HG03442 (cell line): ENCODE measurements around the gene CDK6.

Experiments
- ATAC-seq: cut with Tn5 transposase; IDR thresholded peaks from one replicate; pipeline ENCODE4 v1.9.1; 2021; ENCODE audit warnings: mild to moderate bottlenecking, moderate library complexity; ENCODE audit not compliant: unreplicated experiment

CDK6 gene

DNA sequence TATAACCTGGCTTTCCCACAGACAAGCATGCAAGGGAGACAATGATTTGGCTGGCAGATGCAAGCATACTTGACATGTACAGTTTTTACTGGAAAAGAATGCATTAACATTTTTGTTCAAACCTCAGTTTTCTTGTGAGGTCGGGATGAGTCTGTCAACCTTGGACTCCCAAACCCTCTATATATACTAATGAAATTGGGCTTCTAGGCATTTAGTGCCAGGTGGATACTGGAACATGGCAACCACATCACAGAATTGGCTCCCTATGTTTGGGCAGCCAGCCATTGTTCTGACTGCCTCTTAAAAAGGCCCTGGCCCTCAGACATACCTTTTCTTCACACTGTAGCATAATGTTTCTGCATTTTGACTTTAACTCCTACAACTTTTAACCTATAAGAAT lies 39.1 kb downstream of the CDK6 start:
- no peak for ATAC-seq

DNA sequence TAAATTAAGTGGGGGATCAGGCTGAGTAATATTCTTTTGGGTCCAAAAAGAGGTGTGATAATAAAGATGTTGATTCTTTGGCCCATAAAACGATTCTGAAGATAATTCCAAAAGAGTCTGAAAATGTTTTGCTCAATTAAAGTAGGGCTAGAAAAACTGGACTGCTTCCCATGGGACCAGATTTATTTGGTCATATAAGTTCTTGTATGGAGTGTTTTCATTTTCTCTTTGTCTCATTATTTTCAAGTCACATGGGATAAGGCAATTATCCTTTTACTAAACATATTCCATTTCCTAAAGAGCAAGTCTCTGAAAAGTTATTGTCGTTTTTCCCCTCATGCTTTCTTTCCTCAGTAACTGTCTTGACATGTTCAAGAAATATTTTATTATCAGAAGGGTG lies 41.5 kb downstream of the CDK6 start:
- ATAC-seq, result no peak

GRCh38 chr7:92794391-92794790 lies 42.0 kb downstream of the CDK6 start:
- ATAC-seq, result no peak

DNA sequence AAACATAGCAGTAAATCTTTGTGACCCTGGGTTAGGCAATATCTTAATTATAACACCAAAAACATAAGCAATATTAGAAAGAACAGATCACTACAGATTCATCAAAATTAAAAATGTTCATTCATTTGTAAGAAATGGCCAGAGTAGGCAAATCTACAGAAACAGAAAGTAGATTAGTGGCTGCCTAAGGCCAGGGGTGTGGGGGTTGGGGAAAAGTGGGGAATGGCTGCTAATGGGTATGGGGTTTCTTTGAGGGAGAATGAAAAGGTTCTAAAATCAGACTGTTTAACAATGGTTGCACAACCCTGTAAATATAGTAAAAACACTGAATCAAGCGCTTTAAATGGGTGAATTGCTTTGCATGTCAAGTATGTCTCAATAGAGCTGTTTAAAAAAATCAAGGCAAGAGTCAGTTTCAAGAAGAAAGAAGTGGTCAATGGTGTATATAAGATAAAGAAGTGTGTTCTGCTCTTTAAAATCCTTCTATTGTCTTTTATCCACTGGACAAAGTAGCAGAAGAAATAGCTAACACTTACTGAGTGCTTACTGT lies 42.6 kb downstream of the CDK6 start:
- ATAC-seq, result no peak

DNA sequence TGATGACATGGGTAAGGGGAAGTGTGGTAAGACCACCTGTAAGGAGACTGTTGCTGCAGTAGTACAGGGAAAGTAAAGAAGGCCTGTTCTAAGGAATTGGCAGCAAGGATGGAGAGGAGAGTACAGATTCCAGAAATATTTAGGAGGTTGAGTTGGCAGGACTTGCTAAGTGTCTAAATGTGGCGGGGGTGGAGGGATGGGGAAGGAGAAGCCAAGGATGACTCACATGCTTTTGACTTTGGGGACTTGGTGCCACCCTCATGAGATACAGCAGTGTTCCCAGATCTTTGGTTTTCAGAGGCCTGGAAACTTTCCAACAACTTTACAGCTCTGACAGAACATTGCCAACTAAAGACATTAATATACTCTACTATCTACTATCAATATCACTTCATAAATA lies 45.4 kb downstream of the CDK6 start:
- ATAC-seq, result no peak

- no peak for ATAC-seq
Observed at GRCh38 chr7:92788559-92789183, 47.7 kb downstream of the CDK6 start.

GRCh38 chr7:92785923-92786322 lies 50.5 kb downstream of the CDK6 start:
- ATAC-seq, result no peak

- no peak for ATAC-seq
Observed at GRCh38 chr7:92784935-92785334, 51.4 kb downstream of the CDK6 start.

- no peak for ATAC-seq
Observed at GRCh38 chr7:92783260-92784201, 52.8 kb downstream of the CDK6 start.

DNA sequence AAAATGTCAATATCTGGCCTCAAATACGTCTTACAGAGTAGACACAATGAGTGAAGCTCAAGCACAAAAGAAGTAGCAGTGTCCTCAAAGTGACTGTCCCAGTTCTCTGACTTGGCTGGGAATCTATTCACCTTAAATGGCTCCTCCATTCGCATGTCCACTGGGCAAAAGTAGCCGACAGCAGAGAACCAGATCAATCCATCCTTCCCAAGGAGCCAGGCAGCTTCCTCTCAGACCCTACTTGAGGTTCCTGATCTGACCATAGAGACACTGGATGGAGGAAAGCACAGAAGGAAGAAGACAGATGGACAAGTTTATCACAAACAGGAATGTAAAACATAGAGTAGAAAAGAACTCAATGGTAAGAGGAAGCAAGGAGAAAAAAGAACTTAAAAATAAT lies 53.5 kb downstream of the CDK6 start:
- ATAC-seq, result no peak

DNA sequence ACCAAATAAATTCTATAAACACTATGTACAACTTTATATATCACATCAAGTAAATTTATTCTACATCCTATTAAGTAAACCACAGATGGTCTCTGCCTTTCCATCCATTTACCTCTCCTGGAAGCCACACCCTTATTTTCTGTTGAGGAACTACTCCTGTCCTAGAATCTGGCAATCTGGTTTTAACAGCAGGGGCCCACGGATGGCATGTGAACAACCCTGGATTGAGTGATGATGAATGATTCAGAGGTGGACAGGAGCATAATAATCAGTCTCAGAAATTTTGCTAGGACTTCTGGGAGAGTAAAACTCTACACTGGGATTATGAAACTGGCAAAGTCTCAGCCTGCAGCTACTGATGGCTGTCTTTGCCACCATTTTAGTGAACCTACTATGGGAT lies 54.1 kb downstream of the CDK6 start:
- no peak for ATAC-seq

- no peak for ATAC-seq
Observed at GRCh38 chr7:92781117-92781720, 55.2 kb downstream of the CDK6 start.

- ATAC-seq, result peak; percentile 67
Observed at GRCh38 chr7:92778972-92779371, 57.4 kb downstream of the CDK6 start.

DNA sequence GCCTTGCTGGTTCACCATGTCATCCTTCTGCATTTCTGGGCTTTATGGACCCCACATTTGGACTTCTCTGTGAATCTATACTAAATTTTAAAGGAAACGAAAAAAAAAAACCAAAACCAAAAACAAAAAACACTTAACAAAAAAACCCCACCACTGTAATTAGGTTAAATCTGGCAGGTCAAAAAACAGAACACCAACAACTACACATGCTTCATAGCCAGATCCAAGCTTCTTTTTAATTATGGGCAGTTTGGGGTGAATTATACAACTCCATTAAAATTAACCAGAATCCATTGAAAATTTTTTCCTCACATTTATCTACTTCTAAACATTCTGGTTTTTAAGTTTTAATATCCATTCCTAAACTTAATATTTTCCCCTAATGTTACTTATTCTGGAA lies 58.4 kb downstream of the CDK6 start:
- ATAC-seq, result no peak

DNA sequence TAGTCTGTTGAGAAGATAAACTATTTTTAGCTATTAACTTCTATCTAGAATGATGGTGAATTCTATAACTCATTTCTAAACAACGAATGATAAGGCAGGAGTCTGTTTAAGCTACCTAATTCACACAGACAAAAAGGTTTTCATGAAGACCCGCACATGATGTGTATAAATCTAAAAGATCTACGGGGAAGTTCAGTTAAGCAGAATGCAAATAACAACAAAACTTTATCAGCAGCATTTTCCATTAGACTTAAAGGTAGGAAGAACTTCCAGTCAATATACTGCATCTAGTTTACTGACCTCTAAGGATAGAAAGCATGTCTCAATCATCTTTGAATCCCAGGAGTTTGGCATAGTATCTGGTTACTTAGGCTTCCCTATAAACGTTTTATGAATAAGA lies 62.6 kb downstream of the CDK6 start:
- ATAC-seq, result no peak

GRCh38 chr7:92769844-92770243 lies 66.5 kb downstream of the CDK6 start:
- ATAC-seq, result no peak

- no peak for ATAC-seq
Observed at GRCh38 chr7:92769394-92769699, 67.0 kb downstream of the CDK6 start.

GRCh38 chr7:92768501-92769393 lies 67.6 kb downstream of the CDK6 start:
- ATAC-seq, result peak; percentile 96

DNA sequence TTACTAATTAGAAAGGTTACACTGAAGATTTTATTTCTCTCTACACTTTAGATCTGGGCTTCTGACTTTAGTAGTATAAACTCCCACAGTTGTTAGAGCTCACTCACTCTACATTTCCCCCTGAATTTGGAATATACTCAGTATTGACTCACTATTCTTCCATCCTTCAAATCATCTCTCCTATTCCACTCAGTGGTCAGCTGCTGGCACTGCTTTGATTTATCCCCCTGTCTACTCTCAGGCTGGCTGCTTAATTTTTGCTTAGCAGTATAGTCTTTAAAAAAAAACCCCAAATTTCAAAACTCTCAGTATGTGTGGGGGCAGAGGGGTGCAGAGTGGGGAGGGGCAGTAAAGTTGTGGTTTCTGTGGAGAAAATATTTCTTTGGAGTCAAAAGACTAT lies 68.9 kb downstream of the CDK6 start:
- ATAC-seq, result no peak

DNA sequence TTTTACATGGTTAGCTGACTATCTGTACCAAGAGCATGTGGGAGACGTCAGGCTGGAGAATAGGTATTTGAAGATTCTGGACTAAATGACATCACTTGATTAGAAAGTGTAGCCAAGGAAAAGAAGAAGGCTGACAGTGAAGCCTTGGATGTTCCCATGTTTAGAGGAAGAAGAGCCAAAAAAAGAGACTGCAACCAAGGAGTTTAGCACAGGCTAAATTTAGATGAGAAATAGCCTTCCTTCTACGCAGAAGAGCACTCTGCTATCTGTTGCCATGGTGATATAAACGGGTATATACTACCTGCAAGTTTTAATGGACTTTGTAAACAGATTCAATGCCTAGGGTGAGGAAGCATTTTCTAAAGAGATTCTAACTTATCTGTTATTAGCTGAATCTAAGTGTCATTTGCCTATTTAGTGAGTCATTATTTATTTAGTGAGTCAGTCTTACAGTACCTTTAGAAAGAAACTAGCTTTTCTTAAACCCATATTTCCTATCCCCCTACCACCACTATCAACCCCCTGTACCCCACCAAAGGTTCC lies 69.8 kb downstream of the CDK6 start:
- ATAC-seq, result no peak

DNA sequence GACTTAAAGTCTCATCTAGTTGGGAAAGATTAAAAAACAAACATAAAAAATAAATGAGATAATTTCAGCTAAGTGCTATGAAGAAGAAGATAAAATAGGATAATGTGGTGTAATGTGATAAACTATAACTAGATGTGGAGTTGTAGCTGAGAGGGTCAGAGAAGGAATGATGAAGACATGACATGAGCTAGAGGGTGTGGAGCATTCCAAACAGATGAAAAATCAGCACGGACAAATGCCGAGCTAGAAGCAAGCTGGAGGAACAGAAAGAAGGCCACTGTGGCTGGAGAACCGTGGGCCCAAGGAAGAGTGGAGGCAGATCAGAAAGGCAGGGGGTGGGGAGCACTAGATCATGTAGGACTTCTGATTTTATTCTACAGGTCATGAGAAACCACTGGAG lies 70.6 kb downstream of the CDK6 start:
- no peak for ATAC-seq
